Neuronal stem cell (in vitro differentiated cells): ENCODE data around the gene FRAS1.
A peak's percentile ranks its signal among the peaks of the same experiment; 100 is the strongest.
"Not testable (repeated sequence)": the region's sequence is repeated elsewhere in the genome, so short reads cannot be mapped to it uniquely, and the experiment has no call there.

ENCODE experiments used
- DNase-seq: peaks from one replicate; pipeline ENCODE4 v3.0.0-alpha.2; 2013; ENCODE audit warnings: low spot score
- H2AFZ ChIP-seq: one replicate; pipeline ENCODE4 v1.6.1; 2013; ENCODE audit warnings: mild to moderate bottlenecking, low read length, inconsistent platforms
- H2AK5ac ChIP-seq: 2 replicates; pipeline ENCODE4 v1.6.1; 2013; ENCODE audit warnings: low read depth, mild to moderate bottlenecking, inconsistent platforms, low read length, moderate library complexity, mixed read lengths
- H2BK120ac ChIP-seq: 2 replicates; pipeline ENCODE4 v1.6.1; 2013; ENCODE audit warnings: low read depth, mild to moderate bottlenecking, inconsistent platforms, low read length, moderate library complexity, mixed read lengths
- H2BK12ac ChIP-seq: one replicate; pipeline ENCODE4 v1.6.1; 2013; ENCODE audit warnings: low read length, inconsistent platforms
- H2BK15ac ChIP-seq: 2 replicates; pipeline ENCODE4 v1.6.1; 2013; ENCODE audit warnings: mild to moderate bottlenecking, low read length, inconsistent platforms, mixed read lengths
- H2BK5ac ChIP-seq: one replicate; pipeline ENCODE4 v1.6.1; 2013; ENCODE audit warnings: inconsistent platforms, mild to moderate bottlenecking, low read length, moderate library complexity
- H3K14ac ChIP-seq: one replicate; pipeline ENCODE4 v1.6.1; 2013; ENCODE audit warnings: low read length, inconsistent platforms
- H3K18ac ChIP-seq: 2 replicates; pipeline ENCODE4 v1.6.1; 2013; ENCODE audit warnings: low read length, inconsistent platforms
- H3K23ac ChIP-seq: 2 replicates; pipeline ENCODE4 v1.6.1; 2013; ENCODE audit warnings: low read depth, mild to moderate bottlenecking, mixed read lengths, low read length, inconsistent platforms; ENCODE audit not compliant: poor library complexity
- H3K27ac ChIP-seq: replicated peaks from 3 replicates; pipeline ENCODE4 v1.5.1; 2013; ENCODE audit warnings: low read length, inconsistent platforms
- H3K27me3 ChIP-seq, 3 experiments: 2 replicates each; pipeline ENCODE4 v1.6.1; 2013; ENCODE audit warnings: low read length in 3 of 3, mild to moderate bottlenecking in 2 of 3, inconsistent platforms in 1 of 3, low read depth in 1 of 3, mixed read lengths in 1 of 3, moderate library complexity in 1 of 3; ENCODE audit not compliant: control insufficient read depth in 3 of 3, insufficient read depth in 3 of 3
- H3K36me3 ChIP-seq, 2 donors: replicated peaks in 1 of 2; 2 replicates each; pipeline ENCODE4 v1.6.1; 2013; ENCODE audit warnings: low read length in 2 of 2; ENCODE audit not compliant: control insufficient read depth in 2 of 2, insufficient read depth in 2 of 2
- H3K4ac ChIP-seq: 2 replicates; pipeline ENCODE4 v1.6.1; 2013; ENCODE audit warnings: inconsistent platforms, mild to moderate bottlenecking, low read length, moderate library complexity
- H3K4me1 ChIP-seq, 2 donors: 1 replicate in 1 of 2; 2 replicates in 1 of 2; pipeline ENCODE4 v1.6.1; 2013; ENCODE audit warnings: low read length in 2 of 2, low read depth in 1 of 2; ENCODE audit not compliant: control insufficient read depth in 2 of 2, insufficient read depth in 1 of 2
- H3K4me2 ChIP-seq: one replicate; pipeline ENCODE4 v1.6.1; 2013; ENCODE audit warnings: mild to moderate bottlenecking, low read length, inconsistent platforms; ENCODE audit not compliant: insufficient read depth, poor library complexity, severe bottlenecking
- H3K4me3 ChIP-seq, 2 donors: 2 replicates each; pipeline ENCODE4 v1.5.1; 2013; ENCODE audit warnings: low read length in 2 of 2, mild to moderate bottlenecking in 2 of 2, inconsistent platforms in 1 of 2, moderate library complexity in 1 of 2
- H3K79me1 ChIP-seq: one replicate; pipeline ENCODE4 v1.6.1; 2013; ENCODE audit warnings: low read depth, mild to moderate bottlenecking, inconsistent platforms, low read length, moderate library complexity
- H3K9ac ChIP-seq: one replicate; pipeline ENCODE4 v1.6.1; 2013; ENCODE audit warnings: mild to moderate bottlenecking, low read depth, low read length, inconsistent platforms; ENCODE audit not compliant: poor library complexity
- H3K9me3 ChIP-seq, 2 donors: replicated peaks in 1 of 2; 2 replicates each; pipeline versions ENCODE3 to v1.6.1; 2013; ENCODE audit warnings: low read length in 2 of 2, mild to moderate bottlenecking in 2 of 2, inconsistent platforms in 1 of 2, low read depth in 1 of 2, mixed read lengths in 1 of 2, moderate library complexity in 1 of 2; ENCODE audit not compliant: control insufficient read depth in 2 of 2, insufficient read depth in 1 of 2
- H4K8ac ChIP-seq: one replicate; pipeline ENCODE4 v1.6.1; 2013; ENCODE audit warnings: low read depth, mild to moderate bottlenecking, inconsistent platforms, low read length, moderate library complexity
- H4K91ac ChIP-seq: one replicate; pipeline ENCODE4 v1.6.1; 2013; ENCODE audit warnings: low read length, low read depth, mild to moderate bottlenecking, inconsistent platforms; ENCODE audit not compliant: poor library complexity
- WGBS, 2 donors: extraction: QIAGEN DNeasy Blood & Tissue Kit; methylation state at CpG; one replicate each; pipeline ENCODE4 v1.1.7; 2013; ENCODE audit warnings: missing lambda C conversion rate in 2 of 2, mixed read lengths in 1 of 2; ENCODE audit not compliant: insufficient read length in 2 of 2, insufficient replicate concordance in 1 of 2; ENCODE audit errors: extremely low coverage in 2 of 2; 5-methylcytosine and 5-hydroxymethylcytosine counted together

FRAS1 gene

DNA sequence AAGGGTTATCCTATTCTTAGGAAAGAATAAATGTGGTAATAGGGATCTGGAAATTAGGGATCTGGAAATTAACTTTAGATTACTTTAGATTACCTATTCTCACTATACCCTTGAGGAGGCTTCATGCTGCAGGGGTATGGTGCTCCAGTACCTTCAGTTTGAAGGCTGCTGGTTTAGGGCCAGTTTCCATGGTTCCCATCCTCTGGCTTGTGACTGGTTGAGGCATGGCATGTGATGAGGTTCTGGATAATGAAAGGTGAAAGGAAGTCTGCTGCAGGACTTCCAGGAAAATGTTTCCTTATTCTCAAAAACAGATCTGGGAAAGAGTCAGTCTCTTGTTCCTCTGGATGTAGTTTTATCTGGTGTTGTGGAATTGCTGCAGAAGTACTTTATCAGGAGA, 25.9 kb downstream of the FRAS1 start:
- Histone ChIP-seq H3K9me3 (no peaks in the 10 kb centered on the region), H2BK5ac (no peak overlapping the region), H3K14ac (no peak overlapping the region), H3K27ac (no peak overlapping the region), H2AFZ (no peak overlapping the region), H2AK5ac (no peak overlapping the region), H2BK12ac (no peak overlapping the region), H3K4me2 (no peak overlapping the region), H3K18ac (no peak overlapping the region), H2BK15ac (no peak overlapping the region), H4K8ac (no peak overlapping the region), H3K79me1 (no peaks in the 10 kb centered on the region), H3K23ac (no peak overlapping the region), H3K9ac (no peak overlapping the region), H3K4me1 (peaks cover 0 to 1% of the 10 kb centered on the region in 2 donors), H3K4me3 (no peak overlapping the region), H2BK120ac (no peak overlapping the region), H3K36me3 (no peaks in the 10 kb centered on the region), H3K27me3 (no peaks in the 10 kb centered on the region), H3K4ac (no peak overlapping the region), H4K91ac (no peak overlapping the region)
- no peak for DNase-seq

GRCh38 chr4:78091534-78091933, 34.4 kb downstream of the FRAS1 start:
- Histone ChIP-seq H3K27ac (no peak overlapping the region), H3K9ac (no peak overlapping the region), H3K9me3 (no peaks in the 10 kb centered on the region), H2BK12ac (no peak overlapping the region), H3K36me3 (no peaks in the 10 kb centered on the region), H3K4me3 (no peak overlapping the region), H2BK15ac (no peak overlapping the region), H2BK5ac (no peak overlapping the region), H4K91ac (no peak overlapping the region), H3K27me3 (no peaks in the 10 kb centered on the region), H2AFZ (no peak overlapping the region), H2BK120ac (no peak overlapping the region), H2AK5ac (no peak overlapping the region), H3K4ac (no peak overlapping the region), H4K8ac (no peak overlapping the region), H3K4me2 (no peak overlapping the region), H3K4me1 (peaks cover 4 to 9% of the 10 kb centered on the region in 2 donors), H3K14ac (no peak overlapping the region), H3K18ac (no peak overlapping the region), H3K23ac (no peak overlapping the region), H3K79me1 (no peaks in the 10 kb centered on the region)
- WGBS, 2 donors: no CpG with 5 or more reads among the region's 3 CpGs
- DNase-seq: no peak

- H2AFZ ChIP-seq, H2BK5ac ChIP-seq, H3K4ac ChIP-seq, H3K4me2 ChIP-seq, H2BK12ac ChIP-seq, H2BK15ac ChIP-seq, H3K18ac ChIP-seq, DNase-seq, H2AK5ac ChIP-seq, H3K9me3 ChIP-seq, H3K4me3 ChIP-seq, H3K9ac ChIP-seq, H3K4me1 ChIP-seq, H3K14ac ChIP-seq, H4K8ac ChIP-seq, H4K91ac ChIP-seq, H2BK120ac ChIP-seq, H3K27me3 ChIP-seq, H3K79me1 ChIP-seq, H3K36me3 ChIP-seq, H3K23ac ChIP-seq: not testable (repeated sequence)
- no CpG with 5 or more reads among the region's 5 CpGs for WGBS, 2 donors
- H3K27ac ChIP-seq: peak overlapping the region; percentile 7
Measured at GRCh38 chr4:78092350-78092749, 35.2 kb downstream of the FRAS1 start.

GRCh38 chr4:78092850-78093249, 35.7 kb downstream of the FRAS1 start:
- H3K4ac ChIP-seq: no peak overlapping the region
- no peak overlapping the region for H3K4me2 ChIP-seq
- no peaks in the 10 kb centered on the region for H3K79me1 ChIP-seq
- no peak overlapping the region for H2BK5ac ChIP-seq
- H2BK12ac ChIP-seq: no peak overlapping the region
- no peak overlapping the region for H2AFZ ChIP-seq
- H4K8ac ChIP-seq: no peak overlapping the region
- peak; percentile 47 for DNase-seq
- H3K14ac ChIP-seq: no peak overlapping the region
- H3K27me3 ChIP-seq: no peaks in the 10 kb centered on the region
- no peak overlapping the region for H3K9ac ChIP-seq
- H3K9me3 ChIP-seq: no peaks in the 10 kb centered on the region
- no peak overlapping the region for H3K4me3 ChIP-seq
- H3K18ac ChIP-seq: no peak overlapping the region
- H3K27ac ChIP-seq: peak overlapping the region; percentile 17
- no peak overlapping the region for H3K23ac ChIP-seq
- H3K4me1 ChIP-seq: peaks cover 4 to 9% of the 10 kb centered on the region in 2 donors
- H2BK120ac ChIP-seq: no peak overlapping the region
- H4K91ac ChIP-seq: no peak overlapping the region
- no peak overlapping the region for H2BK15ac ChIP-seq
- H2AK5ac ChIP-seq: no peak overlapping the region
- H3K36me3 ChIP-seq: no peaks in the 10 kb centered on the region
